Mesothelial cell of epicardium (in vitro differentiated cells): ENCODE data around the gene STARD6. TPM values are rescaled to one million over a fixed set of nuclear protein-coding genes. Genes with fewer than 3 reads are reported as not detected.

Source experiments
- DNase-seq, 2 experiments: peaks; one replicate each; pipeline ENCODE4 v3.0.0; 2021; ENCODE audit warnings: low spot score in 2 of 2; ENCODE audit not compliant: unreplicated experiment in 2 of 2
- H3K27ac Mint-ChIP-seq: 2 replicates; pipeline ENCODE4 v1.8.0; 2021; ENCODE audit warnings: mixed read lengths
- H3K27me3 Mint-ChIP-seq: 2 replicates; pipeline ENCODE4 v1.8.0; 2021; ENCODE audit warnings: low read depth, mixed read lengths
- H3K36me3 Mint-ChIP-seq: 2 replicates; pipeline ENCODE4 v1.8.0; 2021; ENCODE audit warnings: mixed read lengths
- H3K4me1 Mint-ChIP-seq: 2 replicates; pipeline ENCODE4 v1.8.0; 2021; ENCODE audit warnings: mixed read lengths
- H3K4me3 Mint-ChIP-seq: 2 replicates; pipeline ENCODE4 v1.8.0; 2021; ENCODE audit warnings: mild to moderate bottlenecking, moderate library complexity, mixed read lengths
- H3K9me3 Mint-ChIP-seq: 2 replicates; pipeline ENCODE4 v1.8.0; 2021; ENCODE audit warnings: mixed read lengths
- total RNA-seq: library from RNA; stranded (reverse); gene quantifications from 3 replicates; pipeline ENCODE4 v1.2.1, GENCODE V29; 2021
- TF ChIP-seq, protein P1 (sequence below): fragments of 200-600 bp; sonication (generic); IDR thresholded peaks from one replicate; pipeline ENCODE4 v1.5.0; 2021; ENCODE audit warnings: antibody characterized with exemption; ENCODE audit not compliant: unreplicated experiment

Gene STARD6
- total RNA-seq, 1 donor from 2014 or later, result not detected

DNA sequence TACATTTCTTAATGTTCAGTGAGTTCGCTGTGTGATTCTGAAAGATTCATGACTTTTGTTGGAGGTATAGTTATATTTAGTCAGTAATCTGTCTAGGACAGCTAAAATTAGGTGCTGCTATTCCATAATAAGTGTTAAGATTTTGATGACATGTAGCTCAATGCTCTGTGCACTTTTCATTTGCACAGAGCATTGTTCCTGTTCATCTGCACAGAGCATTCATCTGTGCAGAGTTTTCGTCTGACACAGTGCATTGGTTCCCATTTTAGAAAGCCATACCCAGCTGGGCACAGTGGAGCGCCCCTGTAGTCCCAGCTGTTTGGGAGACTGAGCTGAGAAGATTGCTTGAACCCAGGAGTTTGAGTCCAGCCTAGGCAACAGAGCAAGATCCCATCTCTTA lies 79.8 kb downstream of the STARD6 start:
- Mint-ChIP-seq H3K4me1 (no peaks in the 10 kb centered on the region), H3K36me3 (peaks cover 32% of the 10 kb centered on the region), H3K27me3 (no peaks in the 10 kb centered on the region)

More for the DNA sequence above, 79.8 kb downstream of the STARD6 start:
- DNase-seq, result no peak
- Mint-ChIP-seq H3K27ac (no peak overlapping the region), H3K4me3 (no peak overlapping the region), H3K9me3 (no peaks in the 10 kb centered on the region)
- TF ChIP-seq, protein P1, sequence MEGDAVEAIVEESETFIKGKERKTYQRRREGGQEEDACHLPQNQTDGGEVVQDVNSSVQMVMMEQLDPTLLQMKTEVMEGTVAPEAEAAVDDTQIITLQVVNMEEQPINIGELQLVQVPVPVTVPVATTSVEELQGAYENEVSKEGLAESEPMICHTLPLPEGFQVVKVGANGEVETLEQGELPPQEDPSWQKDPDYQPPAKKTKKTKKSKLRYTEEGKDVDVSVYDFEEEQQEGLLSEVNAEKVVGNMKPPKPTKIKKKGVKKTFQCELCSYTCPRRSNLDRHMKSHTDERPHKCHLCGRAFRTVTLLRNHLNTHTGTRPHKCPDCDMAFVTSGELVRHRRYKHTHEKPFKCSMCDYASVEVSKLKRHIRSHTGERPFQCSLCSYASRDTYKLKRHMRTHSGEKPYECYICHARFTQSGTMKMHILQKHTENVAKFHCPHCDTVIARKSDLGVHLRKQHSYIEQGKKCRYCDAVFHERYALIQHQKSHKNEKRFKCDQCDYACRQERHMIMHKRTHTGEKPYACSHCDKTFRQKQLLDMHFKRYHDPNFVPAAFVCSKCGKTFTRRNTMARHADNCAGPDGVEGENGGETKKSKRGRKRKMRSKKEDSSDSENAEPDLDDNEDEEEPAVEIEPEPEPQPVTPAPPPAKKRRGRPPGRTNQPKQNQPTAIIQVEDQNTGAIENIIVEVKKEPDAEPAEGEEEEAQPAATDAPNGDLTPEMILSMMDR, result no peak

Other genes with a start within 250 kb of the STARD6 start
- gene MBD2, start 133.2 kb downstream of the STARD6 start, total RNA-seq, result 61.5 to 66.0 TPM (median 62.6 TPM) in 3 replicates
- 36.4 to 47.8 TPM (median 43.9 TPM) in 3 replicates for gene POLI, start 88.3 kb downstream of the STARD6 start, total RNA-seq
- 5.9 to 6.5 TPM (median 6.2 TPM) in 3 replicates for gene C18orf54, start within 50 bp of the STARD6 start, total RNA-seq
- gene DYNAP, start 233.4 kb upstream of the STARD6 start, total RNA-seq, result not detected in 3 replicates